ENCODE data around the gene CEP57.

Gene CEP57

GRCh38 chr11:95766701-95767100 is 23.6 kb upstream of the CEP57 start:
- no peak for DNase-seq (ENCODE audit: low read depth)
- H3K4me3 ChIP-seq (ENCODE audit: low read depth, low read length): no peak overlapping the region
- TF ChIP-seq, protein P1, sequence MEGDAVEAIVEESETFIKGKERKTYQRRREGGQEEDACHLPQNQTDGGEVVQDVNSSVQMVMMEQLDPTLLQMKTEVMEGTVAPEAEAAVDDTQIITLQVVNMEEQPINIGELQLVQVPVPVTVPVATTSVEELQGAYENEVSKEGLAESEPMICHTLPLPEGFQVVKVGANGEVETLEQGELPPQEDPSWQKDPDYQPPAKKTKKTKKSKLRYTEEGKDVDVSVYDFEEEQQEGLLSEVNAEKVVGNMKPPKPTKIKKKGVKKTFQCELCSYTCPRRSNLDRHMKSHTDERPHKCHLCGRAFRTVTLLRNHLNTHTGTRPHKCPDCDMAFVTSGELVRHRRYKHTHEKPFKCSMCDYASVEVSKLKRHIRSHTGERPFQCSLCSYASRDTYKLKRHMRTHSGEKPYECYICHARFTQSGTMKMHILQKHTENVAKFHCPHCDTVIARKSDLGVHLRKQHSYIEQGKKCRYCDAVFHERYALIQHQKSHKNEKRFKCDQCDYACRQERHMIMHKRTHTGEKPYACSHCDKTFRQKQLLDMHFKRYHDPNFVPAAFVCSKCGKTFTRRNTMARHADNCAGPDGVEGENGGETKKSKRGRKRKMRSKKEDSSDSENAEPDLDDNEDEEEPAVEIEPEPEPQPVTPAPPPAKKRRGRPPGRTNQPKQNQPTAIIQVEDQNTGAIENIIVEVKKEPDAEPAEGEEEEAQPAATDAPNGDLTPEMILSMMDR (IDR thresholded peaks at IDR 0.05; ENCODE audit: insufficient read depth, low read depth, low read length, missing control alignments): no peak

DNA sequence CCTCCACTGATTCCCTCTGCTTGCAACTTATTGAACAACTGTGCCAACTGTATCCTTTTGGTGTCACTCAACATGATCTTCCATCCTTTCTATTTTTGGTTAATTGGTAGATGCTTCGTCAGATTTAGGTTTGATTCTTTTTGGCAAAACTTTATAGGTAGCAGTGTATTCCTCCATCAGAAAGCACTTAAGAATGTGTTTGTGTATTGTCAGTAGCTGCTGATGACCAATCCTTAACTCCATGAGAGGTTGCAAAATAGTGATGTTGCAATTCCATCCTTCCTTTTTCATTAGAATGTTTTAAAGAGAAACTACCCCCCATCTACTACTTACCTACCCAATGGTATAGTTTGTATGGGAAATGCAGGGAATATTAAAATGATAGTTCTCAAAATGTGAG is 22.8 kb upstream of the CEP57 start:
- TF ChIP-seq, protein P1 (IDR thresholded peaks at IDR 0.05; ENCODE audit: insufficient read depth, low read depth, low read length, missing control alignments): no peak
- no peak for DNase-seq (ENCODE audit: low read depth)
- H3K4me3 ChIP-seq (ENCODE audit: low read depth, low read length): no peak overlapping the region

DNA sequence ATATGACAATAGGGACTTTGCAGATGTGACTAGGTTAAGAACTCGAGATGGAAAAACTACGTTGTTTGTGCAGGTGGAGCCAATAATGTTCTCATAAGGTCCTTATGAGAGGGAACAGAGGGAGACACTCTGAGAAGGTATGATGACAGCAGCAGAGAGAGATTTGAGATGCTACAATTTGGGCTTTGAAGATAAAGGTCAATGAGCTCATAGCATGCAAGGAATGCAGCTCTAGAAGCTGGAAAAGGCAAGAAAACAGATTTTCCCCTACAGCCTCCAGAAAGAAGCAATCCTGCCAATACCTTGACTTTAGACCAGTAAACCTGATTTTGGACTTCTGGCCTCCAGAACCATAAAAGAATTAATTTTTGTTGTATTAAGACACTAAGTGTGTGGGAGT is 21.8 kb upstream of the CEP57 start:
- no peak for DNase-seq (ENCODE audit: low read depth)
- H3K4me3 ChIP-seq (ENCODE audit: low read depth, low read length): no peak overlapping the region
- TF ChIP-seq, protein P1 (IDR thresholded peaks at IDR 0.05; ENCODE audit: insufficient read depth, low read depth, low read length, missing control alignments): no peak

DNA sequence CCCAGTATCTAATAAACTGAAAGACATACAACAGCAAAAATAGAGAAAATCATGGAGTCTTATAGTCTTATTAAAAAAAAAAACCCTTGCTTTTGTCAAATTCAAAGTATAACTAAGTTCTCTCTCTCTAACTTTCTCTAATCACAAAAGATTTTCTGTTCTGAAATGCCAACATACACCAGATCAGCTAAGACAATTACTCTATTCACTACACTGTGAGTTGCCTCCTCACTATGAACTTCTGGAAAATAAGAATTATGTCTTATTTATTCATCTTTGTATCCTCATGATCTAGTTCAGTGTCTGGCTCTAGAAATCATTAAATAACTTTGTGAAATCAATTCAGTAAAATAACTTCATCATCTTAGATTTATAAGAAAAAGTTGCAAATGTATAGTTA is 13.4 kb upstream of the CEP57 start:
- TF ChIP-seq, protein P1 (IDR thresholded peaks at IDR 0.05; ENCODE audit: insufficient read depth, low read depth, low read length, missing control alignments): no peak
- DNase-seq (ENCODE audit: low read depth): no peak
- no peak overlapping the region for H3K4me3 ChIP-seq (ENCODE audit: low read depth, low read length)

- no peak for DNase-seq (ENCODE audit: low read depth)
- no peak overlapping the region for H3K4me3 ChIP-seq (ENCODE audit: low read depth, low read length)
- TF ChIP-seq, protein P1 (IDR thresholded peaks at IDR 0.05; ENCODE audit: insufficient read depth, low read depth, low read length, missing control alignments): no peak
These were observed 11.6 kb upstream of the CEP57 start for GRCh38 chr11:95778699-95779098.

DNA sequence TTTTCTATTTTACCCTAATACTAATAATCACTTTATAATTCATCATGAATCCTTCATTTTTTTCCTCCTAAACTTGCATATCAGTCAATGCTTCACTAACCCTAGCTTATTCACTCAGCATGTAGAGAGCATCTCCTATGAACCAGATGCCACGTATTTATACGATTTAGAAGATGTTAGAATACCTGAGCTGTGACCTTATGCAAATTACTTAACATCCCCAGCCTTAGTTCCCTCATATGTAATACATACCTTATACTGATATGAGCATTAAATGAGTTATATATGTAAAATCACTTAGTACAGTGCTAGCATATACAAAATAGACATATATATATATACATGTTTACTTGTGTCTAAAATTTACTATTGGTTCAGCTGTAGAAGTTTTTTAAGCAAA is 9.8 kb upstream of the CEP57 start:
- no peak for DNase-seq (ENCODE audit: low read depth)
- TF ChIP-seq, protein P1 (IDR thresholded peaks at IDR 0.05; ENCODE audit: insufficient read depth, low read depth, low read length, missing control alignments): no peak
- H3K4me3 ChIP-seq (ENCODE audit: low read depth, low read length): no peak overlapping the region

DNA sequence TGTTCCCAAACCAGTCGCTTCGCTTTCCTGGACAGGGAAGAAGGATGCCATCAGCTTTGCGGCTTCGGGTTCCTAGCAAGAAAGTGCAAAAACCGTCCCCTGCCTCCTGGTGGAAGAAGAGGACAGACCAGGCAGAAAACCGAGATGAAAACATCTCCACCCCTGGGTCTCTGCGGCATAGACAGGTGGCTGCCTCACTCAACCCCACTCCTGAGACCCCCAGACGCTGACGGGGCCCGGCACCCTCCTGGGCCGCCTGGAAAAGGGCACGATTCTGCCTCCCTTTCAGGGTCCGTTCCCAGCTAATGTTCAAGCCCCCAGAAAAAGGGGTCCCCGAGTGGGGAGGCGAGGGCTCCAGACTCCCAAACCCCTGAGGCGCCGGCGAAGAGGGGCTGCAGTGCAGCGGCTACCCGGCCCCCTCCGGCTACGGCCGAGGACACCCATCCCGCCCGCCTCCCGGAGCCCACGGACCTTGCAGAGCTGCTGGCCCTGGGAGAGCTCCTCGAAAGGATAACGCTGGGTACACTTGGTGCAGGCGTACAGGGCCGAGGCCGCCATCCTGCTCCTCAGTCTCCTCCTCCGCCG is 1.3 kb upstream of the CEP57 start:
- peak overlapping the region; percentile 88 for H3K4me3 ChIP-seq (ENCODE audit: low read depth, low read length)
- TF ChIP-seq, protein P1 (IDR thresholded peaks at IDR 0.05; ENCODE audit: insufficient read depth, low read depth, low read length, missing control alignments): no peak
- DNase-seq (ENCODE audit: low read depth): peak; percentile 49

All from GM12865 (cell line).